GDM1 (cell line): ENCODE results near the gene PSEN2.

Experiments
- DNase-seq: peaks from one replicate; lab custom pipeline; 2025; lab: John Stamatoyannopoulos, UW

The PSEN2 gene

GRCh38 chr1:226886122-226886901 is 15.9 kb downstream of the PSEN2 start:
- peak; percentile 26 for DNase-seq

GRCh38 chr1:226887006-226887405 is 16.6 kb downstream of the PSEN2 start:
- DNase-seq: no peak

DNA sequence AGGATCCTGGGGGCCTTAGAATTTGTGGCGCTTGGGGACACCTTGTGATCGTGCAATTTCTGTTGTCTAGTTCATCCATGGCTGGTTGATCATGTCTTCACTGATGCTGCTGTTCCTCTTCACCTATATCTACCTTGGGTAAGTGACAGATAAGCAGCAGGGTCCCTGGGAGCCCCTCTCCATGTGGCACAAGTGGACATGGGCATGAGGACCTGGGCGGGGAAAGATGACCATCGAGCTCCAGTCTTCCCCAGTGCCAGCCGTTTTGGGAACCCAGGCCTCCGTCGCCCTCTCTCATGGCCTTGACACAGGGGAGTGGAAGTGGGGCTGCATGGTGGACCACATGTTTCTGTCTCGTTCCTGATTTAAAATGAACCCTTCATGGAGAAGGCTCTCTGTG is 17.6 kb downstream of the PSEN2 start:
- DNase-seq: no peak

GRCh38 chr1:226888816-226889215 is 18.4 kb downstream of the PSEN2 start:
- no peak for DNase-seq

- no peak for DNase-seq
Measured at GRCh38 chr1:226889616-226890330, 19.4 kb downstream of the PSEN2 start.

DNA sequence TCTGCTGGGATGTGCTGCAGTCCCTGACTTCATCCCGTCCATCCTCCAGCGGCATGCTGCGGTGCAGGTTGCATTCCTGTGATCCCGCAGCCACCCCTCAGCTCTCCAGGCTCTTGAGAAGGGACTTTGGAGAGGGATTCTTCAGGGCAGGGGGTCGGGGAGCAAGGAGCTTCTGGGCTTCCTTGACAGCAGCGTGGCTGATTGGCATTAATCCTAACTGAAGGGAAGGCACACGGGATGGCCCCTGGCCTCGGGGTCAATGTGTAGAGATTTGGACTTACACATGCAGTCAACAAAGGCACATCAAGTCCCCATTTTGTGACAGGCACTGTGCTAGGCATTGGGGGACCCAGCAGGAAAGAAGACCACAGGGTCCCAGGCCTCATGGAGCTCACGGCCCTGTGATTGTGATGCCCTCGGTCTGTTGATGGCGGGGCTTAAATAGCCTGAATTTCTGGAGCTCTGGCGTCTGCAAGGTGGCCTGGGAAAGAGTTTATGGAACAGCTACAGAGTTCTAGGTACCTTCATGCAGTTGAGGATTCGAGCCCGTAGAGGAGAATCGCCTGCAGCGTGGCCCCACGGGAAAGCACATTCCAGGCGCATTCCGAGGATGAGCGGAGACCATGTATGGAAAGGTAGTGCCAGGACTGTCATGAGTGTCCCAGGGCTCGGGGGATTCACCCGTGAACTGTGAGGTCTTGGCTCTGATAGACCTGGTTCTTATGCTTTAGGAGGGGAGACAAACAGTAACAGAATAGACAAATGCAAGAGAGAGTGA is 20.1 kb downstream of the PSEN2 start:
- DNase-seq: no peak

- DNase-seq: no peak
Measured at GRCh38 chr1:226891346-226891745, 20.9 kb downstream of the PSEN2 start.

DNA sequence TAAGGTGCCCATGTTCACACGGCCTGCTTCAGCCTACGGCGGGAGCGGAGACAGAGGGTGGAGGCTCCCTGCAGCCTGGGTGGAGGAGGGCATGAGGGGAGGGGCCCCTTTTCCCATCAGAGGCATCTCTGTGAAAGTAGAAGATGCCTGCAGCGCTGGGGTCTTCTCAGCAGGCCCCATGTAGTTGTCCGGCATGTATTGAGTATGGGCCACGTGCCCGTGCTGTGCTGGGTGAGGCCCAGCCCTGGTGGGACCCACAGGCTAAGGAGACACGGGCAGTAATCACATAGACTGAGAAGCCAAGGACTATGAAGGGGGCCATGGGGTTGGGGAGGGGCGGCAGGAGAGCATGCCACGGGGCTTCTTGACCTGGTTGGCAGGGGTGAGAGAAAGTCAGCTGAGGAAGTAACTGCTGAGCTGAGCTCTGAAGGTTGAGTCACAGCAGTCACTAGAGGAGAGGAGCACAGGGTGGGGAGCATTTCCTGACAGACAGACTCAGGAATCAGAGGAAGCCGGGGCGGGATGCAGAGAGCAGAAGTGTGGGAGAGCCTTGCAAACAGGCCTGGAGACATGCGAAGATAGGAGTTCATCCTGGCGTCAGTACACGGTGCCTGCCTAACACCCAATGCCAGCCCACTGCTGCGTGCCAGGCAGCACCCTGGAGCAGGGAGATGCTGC is 21.6 kb downstream of the PSEN2 start:
- DNase-seq: peak; percentile 50

DNA sequence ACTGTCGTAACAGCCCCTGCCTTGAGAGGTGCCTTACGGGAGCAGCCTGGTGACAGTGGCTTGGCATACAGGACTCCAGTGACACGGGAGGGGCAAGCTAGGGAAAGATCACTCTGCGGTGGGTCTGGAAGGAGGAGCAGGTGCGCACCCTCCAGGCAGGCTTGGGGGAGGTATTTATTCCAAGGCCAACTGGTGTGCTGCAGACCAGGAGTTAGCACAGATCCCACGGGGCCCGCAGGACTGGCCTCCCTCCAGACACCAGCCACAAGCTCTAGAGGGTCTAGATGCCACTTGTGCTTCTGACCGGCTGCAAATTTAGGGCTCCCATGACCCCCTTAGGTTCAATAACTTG is 22.1 kb downstream of the PSEN2 start:
- no peak for DNase-seq

DNA sequence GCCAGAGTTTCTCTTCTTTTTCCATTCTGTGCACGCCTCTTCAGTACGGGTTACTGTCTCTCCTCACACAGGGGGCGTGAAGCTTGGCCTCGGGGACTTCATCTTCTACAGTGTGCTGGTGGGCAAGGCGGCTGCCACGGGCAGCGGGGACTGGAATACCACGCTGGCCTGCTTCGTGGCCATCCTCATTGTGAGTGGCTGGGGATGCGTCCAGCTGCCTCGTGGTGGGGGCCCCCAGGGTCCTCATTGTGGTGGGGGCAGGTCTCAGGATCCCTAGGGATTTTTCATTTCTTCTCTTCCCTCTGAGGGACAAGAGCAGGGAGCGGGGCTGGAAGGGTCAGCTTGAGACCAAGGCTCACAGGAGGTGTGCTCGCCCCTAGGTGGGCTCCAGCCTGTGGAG is 23.5 kb downstream of the PSEN2 start:
- DNase-seq: no peak

DNA sequence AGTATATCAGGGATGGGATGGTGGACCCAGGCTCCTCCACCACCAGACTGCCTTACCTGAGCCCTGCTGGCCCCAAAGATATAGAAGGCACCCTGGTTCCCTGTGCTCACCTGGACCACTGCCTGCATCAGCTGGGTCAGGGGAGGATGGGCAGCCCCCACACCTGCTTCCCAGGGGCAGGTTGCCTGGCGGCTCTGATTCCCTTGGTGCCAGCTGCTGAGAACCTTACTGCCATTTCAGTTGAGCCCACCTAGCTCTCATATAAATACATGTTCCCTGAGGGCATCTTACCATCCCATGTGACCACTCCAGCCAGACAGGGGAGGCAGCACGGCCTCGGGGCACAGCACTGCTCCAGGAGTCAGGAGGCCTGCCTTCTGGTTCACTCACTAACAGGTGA is 24.4 kb downstream of the PSEN2 start:
- no peak for DNase-seq

- no peak for DNase-seq
Measured at GRCh38 chr1:226895644-226896043, 25.2 kb downstream of the PSEN2 start.

DNA sequence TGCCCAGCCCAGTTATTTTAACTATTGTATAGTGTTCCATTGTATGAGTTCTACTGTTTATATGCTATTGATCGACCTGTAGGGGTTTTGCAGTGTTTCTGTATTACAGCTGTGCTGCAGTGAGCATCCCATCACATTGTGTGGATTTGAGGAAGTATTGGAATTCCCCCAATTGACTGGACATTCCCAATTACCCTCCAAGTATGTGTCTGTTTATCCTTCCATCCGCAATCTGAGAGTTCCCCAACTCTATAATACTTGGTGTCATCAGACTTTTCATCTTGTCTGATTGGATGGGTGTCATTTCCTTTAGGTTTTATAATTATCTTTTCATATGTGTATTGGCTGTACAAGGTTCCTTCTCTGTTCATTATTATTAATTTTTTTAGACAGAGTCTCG is 27.8 kb downstream of the PSEN2 start:
- DNase-seq: no peak

- no peak for DNase-seq
Measured at GRCh38 chr1:226901421-226901820, 31.0 kb downstream of the PSEN2 start.

DNA sequence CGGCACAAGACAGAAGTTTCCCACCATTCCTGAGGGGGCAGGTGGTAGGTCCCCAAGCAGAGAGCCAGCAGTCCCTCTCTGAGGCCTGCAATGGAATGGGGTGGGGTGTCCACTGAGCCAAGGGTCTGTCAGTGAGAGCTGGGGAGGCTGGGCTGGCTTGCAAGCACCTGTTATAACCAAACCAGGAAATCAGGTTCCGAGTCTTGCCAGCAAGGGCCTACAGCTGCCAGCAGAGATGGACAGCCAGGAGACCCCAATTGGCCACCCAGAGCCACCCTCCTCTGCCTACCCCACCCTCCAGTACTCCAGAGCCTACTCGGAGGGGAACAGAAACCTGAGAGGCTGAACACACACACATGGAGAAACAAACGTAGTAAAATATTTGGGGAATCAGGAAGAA is 32.2 kb downstream of the PSEN2 start:
- no peak for DNase-seq

- no peak for DNase-seq
Measured at GRCh38 chr1:226903819-226904716, 33.7 kb downstream of the PSEN2 start.

DNA sequence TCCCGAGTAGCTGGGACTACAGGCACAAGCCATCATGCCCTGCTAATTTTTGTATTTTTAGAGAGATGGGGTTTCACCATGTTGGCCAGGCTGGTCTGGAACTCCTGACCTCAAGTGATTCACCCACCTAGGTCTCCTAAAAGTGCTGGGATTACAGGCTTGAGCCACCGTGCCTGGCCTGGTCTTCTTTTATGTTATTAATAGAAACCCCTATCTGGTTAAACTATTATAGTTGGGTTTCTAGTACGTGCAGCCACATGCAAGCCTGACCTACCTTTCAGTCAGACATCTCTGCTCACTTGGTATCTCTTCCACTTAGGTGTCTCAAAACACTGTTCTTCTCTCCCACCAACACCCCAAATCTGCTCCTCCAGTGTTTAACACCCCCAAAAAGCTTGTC is 34.4 kb downstream of the PSEN2 start:
- DNase-seq: no peak

DNA sequence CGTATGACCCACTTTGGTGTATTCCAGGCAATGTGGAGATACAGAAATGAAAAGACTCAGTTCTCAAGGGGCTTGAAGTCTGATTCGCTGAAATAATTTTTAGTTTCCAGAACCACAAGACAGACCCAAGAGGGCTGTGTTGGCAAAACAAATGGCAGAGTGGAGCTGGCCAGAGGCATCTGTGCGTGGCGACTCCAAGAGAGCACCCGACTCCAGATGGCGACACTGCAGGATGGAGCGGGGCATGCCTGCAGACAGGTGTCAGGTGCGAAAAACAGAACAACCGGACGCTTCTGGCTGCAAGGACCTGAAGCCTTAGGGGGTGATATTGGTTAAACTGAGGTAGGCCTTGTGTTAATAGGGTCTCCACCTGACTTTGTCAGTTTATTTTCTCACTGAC is 38.0 kb downstream of the PSEN2 start:
- DNase-seq: no peak

DNA sequence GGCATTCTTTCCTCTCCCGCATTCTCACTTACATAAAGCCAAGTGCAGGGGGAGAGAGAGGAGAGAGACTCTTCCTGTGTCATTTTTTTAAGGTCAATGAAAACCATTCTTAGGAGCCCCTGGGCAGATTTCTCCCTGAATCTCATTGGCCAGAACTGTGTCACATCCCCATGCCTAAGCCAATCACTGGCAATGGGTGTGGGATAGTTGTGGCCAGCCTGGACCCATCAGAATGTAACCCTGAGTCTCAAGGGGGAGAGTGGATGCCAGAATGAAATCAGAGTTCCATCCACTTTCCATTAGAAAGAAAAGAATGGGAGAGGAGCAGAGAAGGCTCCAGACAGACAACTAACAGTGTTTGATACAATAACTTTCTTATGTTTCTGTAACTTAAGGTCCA is 38.5 kb downstream of the PSEN2 start:
- no peak for DNase-seq

GRCh38 chr1:226912587-226913176 is 42.3 kb downstream of the PSEN2 start:
- DNase-seq: no peak

DNA sequence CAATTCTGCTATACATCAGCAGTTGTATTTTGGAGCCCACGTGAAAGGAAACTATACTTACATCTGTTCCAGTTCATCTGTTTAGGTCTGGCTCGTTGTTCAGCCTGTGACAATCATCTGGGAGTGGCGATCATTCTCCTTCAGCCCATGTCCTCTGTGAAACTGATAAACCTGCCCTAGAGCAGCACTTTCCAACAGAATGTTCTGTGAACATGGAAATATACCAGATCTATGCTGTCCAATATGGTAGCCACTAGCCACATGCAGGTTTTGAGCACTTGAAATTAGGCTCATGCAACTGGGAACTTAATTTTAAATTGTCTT is 45.2 kb downstream of the PSEN2 start:
- DNase-seq: no peak
